HG03469 (cell line): ENCODE data around the gene FKRP.
"Not testable (repeated sequence)": the region's sequence is repeated elsewhere in the genome, so short reads cannot be mapped to it uniquely, and the experiment has no call there.

Experiments
- ATAC-seq: cut with Tn5 transposase; IDR thresholded peaks from one replicate; pipeline ENCODE4 v1.9.1; 2021; ENCODE audit warnings: mild to moderate bottlenecking, moderate library complexity, moderate number of reproducible peaks; ENCODE audit not compliant: unreplicated experiment

Gene FKRP

DNA sequence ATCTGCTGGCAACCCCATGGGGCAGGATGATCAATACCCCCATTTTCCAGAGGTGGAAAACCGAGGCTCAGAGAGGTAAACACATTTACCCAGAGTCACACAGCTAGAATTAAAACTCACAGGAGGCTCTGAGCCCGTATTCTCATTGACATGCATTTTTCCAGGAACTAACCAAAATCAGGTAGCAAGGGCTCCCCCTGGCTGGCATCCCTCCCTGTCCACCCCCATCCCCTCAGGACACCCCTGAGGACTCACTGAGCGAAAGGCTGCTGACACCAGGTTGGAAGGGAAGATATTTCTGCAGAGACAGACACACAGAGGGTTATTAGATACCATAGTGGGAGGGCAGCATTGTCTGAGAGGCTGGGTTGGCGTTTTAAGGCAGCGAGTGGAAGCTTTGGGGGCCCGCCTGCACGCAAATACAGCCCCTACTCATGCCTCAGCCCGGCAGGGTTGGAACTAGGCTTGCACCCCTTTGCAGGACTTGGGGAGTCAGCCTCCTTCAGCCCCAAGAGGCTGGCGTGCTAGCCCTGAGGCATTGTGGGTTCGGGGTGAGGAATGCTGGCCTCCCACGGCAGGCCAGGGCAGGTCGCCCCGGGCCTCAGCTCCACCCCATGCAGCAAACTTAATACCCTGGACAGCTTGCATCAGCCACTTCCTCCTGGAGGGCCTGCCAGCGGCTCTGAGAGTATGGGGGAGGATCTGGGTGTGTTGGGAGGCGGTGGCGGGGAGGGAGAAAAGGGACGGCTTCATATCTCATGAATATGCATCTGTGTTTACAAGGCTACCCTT, 38.6 kb downstream of the FKRP start:
- no peak for ATAC-seq

DNA sequence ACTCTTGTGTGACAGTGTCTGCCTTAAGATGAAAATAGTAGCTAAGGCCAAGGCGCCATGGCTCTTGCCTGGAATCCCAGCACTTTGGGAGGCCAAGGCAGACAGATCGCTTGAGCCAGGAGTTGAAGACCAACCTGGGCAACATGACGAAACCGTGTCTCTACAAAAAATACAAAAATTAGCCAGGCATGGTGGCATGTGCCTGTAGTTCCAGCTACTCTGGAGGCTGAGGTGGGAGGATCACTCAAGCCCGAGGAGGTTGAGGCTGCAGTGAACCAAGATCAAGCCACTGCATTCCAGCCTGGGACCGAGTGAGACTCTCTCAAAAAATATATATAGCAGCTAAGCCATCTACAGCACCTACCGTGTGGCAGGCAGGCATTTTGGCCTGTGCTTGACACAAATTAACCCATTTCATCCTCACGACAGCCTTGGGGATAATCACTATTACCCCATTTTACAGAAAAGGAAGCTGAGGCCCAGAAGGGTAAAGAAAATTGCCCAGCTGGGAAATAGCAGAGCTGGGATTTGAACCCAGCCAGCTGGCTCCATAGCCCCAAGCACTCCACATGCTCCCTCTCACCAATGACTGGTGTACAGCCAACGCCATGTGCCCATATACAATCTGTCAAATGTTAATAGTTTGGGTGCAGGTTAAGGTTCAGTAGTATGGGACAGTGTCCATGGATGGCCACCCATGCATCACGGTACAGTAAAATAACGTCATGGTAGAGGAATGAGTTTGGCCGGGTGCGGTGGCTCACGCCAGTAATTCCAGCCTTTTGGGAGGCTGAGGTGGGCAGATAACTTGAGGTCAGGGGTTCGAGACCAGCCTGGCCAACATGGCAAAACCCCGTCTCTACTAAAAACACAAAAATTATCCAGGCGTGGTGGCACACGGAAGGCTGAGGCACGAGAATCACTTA, 39.5 kb downstream of the FKRP start:
- ATAC-seq, result no peak

DNA sequence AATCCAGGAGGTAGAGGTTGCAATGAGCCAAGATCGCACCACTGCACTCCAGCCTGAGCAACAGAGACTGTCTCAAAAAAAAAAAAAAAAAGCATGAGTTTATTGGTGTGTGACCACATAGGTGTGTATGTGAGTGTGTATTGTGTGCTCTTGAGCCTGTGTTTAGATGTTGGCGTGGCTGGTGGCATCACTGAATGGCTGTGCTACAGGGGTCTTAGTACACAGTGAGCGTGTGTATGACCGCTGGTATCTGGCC, 40.1 kb downstream of the FKRP start:
- no peak for ATAC-seq

DNA sequence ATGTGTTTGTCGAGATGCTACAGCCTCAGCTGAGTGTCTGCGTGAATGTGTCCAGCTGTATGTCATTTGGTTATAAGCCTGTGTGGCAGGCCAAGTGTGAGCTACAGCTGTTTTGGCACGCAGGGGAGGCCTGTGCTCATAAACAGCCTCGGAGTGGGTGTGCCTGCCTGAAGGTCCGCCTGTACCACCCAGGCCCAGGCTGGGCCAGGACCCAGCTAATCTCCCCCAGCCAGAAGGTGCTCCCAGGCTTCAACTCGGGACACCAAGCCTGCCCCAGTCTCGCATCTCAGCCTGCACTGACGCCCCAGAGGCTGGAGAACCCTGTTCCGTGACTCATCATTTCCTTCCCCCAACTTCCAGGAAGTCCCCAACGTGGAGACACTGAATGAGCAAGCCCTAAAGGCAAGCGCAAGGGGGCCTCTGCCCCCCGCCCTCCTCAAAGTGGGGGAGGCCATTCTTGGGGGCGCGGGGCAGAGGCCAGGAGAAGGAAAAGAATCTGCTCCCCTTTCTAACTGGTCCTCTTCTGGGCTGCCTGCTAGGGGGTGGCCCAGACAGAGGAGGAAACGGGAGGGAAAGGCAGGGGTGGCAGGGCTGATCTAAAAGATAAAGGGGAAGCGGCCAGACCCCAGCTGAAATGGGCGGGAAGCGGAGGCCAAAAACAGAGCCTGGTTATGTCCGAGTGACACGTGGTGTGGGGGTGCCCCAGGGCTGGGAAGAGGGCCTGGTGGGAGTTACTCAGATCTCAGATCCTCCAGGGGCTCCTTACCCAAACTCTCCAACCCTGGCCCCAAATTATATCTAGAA, 40.6 kb downstream of the FKRP start:
- ATAC-seq, result no peak

DNA sequence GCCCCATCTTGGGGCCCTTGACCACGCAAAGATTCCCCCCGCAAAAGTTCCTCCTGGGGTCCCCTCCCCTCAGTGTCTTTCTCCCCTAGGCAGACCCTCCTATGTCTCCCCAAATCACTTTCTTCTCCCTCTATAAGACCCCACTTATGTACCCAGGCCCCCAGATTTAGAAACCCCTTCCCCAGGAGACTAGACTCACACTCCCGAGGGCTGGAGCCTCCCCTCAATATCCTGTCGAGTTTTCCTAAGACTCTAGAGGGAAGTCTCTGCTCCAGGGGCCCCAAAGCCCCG, 41.1 kb downstream of the FKRP start:
- ATAC-seq, result no peak

DNA sequence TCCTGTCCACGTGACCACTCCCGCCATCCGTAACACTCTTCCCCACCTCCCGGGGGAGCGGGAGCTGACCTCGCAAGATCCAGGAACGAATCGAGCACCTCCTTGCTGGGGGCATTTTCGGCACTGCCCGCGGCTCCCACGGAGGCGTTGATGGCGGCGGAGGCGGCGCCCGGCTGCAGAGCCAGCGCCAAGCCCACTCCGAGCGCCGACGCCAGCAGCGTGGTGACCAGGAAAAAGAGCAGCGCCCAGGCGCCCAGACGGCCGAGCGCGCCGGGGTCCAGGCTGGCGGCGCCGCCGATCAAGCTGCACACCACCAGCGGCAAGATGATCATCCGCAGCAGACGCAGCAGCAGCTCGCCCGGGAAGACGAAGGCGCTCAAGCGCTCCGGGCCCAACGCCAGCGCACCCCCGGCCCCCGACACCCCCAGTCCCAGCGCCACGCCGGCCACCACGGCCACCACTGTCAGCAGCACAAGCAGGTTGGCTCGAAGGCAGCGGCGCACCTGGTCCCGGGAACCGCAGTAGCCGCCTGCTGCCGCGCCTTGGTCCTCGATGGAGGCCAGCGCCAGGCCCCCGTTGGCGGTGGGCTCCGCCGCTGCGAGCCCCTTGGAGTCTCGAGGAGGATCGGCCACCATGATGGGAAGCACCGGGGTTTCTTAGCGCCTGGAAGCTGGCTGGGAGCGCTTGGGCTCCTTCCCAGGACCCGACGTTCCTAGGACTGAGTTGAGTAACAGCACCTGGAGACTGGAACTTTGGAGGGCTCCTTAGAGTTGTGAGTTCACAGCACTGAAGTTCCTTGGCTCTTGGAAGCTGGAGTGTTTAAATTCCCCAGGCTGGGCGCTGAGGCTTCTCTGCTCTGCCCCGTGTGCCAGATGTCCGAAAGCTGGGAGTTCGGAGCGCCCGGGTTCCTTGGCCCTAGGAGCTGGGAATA, 41.7 kb downstream of the FKRP start:
- ATAC-seq, result no peak

DNA sequence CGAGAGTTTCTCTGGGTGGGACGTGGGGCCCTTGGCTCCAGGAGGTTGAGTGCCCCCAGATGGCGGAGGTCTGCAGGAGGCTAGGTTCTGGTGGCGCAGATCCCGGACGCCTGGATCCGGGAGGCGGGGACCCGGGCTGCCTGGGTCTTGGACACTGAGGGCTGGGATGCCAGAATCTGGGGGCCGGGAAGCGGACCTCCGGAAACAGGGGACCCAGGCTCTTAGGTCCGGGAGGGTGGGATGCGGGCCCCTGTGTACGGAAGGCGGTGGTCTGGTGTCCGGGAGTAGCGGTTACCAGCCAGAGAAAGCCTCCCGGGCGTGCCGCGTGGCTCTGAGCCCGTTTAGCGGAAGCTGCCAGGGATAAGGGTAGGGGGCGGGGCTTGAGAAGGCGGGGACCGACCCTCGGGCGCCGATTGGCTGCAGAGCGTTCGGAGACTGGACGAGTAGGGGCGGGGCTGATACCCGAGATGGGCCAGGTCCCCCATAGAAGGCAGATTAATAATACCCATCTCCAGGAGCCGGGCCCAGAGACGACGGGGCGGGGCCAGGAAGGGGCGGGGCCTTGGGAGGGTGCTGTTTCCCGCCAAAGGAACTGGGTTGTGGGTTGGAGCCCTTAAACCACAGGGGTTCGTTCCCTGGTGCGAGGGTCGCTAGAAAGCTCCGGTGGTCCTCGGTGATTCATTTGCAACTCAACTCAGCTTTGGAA, 42.6 kb downstream of the FKRP start, which contains the start of gene SLC1A5:
Gene SLC1A5 (minus strand): TSS at position 333 of the 706 bp plus-strand sequence. CDS start 629 bp downstream, outside the sequence.
- ATAC-seq, result no peak

DNA sequence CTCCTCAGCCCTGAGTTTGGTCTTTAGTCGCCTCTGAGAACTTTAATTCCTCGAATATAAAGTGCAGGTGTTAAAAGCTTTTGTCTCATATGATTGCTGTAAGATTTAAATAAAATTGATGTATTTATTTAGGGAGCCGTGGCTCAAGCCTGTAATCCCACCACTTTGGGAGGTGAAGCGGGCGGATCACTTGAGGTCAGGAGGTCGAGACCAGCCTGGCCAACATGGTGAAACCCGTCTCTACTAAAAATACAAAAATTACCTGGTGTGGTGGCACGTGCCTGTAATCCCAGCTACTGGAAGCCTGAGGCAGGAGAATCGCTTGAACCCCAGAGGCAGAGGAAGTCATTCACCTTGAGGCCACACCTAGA, 43.1 kb downstream of the FKRP start:
- no peak for ATAC-seq

DNA sequence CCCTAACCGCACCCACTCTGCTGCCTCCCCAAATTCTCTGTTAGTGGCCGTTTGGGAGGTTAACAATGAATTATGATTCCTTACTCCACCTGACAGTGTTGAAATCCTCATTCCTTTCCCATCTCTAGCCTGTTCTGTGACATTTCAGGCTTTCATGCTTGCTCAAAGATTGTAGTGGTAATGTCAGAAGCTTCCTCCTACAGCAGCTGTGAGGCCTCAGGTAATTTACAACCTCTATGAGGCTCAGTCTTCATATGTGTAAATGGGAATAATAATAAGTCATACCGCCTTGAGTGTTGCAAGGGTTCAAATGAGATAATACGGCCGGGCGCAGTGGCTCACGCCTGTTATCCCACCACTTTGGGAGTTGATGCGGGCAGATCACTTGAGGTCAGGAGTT, 43.5 kb downstream of the FKRP start:
- ATAC-seq, result no peak

DNA sequence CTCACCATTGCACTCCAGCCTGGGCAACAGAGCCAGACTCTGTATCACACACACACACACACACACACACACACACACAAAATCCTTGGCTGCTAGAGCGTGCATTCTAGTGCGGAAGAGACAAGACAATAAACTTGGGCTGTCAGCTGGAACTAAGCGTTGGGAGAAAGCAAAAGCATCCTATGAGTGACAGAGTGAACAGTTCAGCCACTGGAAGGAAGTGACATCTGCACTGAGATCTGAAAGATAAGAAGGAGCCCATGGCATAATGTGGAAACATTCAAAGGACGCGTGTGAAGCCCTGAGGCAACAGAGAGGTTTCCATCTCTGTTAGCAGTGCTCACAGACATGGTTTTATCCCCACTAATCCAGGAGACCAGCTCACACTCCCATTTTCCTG, 46.1 kb downstream of the FKRP start:
- no peak for ATAC-seq

DNA sequence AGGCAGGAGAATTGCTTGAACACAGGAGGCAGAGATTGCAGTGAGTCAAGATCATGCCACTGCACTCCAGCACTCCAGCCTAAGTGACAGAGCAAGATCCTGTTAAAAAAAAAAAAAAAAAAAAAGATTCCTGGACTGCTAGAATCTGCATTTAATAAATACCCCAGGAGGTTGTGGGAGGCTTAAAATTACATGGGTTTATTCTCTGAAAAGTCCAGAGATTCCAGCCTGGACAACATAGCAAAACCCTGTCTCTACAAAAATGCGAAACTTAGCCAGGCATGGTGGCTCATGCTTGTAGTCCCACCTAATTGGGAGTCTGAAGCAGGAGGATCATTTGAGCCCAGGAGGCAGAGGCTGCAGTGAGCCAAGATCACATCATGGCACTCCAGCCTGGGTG, 52.0 kb downstream of the FKRP start:
- ATAC-seq, result no peak

DNA sequence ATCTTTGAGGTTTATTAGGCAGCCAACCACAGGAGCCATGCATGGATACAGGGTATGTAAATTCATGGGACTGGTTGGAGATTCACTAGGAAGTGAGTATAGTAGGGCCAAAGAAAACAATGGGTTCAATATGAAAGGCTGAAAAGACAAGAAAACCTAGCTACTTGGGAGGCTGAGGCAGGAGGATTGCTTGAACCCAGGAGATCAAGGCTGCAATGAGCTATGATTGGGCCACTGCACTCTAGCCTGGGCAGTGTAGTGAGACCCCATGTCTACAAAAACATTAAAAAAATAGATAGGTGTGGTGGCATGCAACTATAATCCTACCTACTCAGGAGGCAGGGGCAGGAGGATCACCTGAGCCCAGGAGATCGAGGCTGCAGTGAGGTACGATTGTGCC, 52.9 kb downstream of the FKRP start:
- no peak for ATAC-seq

DNA sequence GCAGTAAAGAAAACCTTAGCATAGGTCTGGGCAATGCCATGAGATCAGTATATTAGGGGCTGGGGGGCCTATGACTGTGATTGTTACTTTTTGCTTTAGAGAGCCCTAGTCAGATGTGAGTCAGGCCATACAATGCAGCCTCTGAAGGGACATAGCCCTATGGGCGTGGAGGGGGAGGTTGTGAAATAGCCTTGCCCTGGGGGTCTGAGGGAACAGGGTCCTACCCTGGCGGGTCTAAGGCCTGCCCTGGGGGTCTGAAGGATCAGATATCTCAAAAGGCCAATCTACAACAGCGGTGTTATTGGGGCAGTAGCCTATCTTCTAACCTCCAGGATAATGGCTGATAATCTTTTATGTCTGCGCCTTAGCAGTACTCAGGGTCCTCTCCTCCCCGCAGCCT, 56.3 kb downstream of the FKRP start:
- no peak for ATAC-seq

DNA sequence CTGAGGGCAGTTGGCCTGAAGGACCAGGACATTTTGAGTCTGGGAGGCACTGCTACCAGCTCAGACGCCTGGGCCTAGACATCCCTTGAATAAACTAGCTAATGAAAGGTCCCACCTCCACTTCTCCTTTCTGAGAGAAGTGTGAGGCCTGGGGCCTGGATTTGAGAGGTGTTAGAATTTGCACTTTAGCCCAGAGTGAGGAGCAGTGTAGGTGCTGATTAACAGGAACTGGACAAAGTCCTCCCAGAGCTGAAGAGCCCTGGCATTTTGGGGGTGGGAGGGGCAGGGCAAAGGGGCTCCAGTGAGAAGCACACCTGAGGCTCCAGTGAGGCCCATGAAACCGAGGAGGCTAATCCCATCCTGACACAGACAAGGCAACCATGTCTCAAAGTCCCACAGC, 57.7 kb downstream of the FKRP start:
- no peak for ATAC-seq

DNA sequence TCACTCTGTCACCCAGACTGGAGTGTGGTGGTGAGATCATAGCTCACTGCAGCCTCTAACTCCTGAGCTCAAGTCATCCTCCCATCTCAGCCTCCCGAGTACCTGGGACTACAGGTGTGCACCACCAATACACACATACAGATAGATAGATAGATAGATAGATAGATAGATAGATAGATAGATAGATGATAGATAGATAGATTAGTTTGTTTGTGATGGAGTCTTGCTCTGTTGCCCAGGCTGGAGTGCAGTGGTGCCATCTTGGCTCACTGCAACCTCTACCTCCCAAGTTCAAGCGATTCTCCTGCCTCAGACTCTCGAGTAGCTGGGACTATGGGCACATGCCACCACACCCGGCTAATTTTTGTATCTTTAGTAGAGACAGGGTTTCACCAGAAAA, 58.6 kb downstream of the FKRP start:
- not testable (repeated sequence) for ATAC-seq

DNA sequence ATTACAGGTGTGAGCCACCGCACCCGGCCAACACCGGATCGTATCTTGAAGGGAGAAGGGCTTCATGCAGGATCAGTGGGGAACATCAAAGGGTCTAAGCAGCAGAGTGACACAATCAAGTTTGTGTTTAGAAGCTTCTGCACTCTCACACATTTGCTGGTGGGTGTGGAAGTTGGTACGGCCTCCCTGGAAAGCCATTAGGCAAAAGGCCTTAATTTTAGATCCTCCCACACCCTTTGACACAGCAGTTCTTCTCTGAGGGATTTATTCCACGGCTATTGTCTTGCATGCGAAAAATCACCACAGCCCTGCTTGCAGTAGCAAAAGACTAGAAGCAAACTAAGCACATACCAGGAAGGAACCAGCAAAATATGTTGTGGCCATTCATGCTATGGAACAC, 60.8 kb downstream of the FKRP start:
- ATAC-seq, result no peak
